ENCODE results near the gene CACNA2D3. TPM values are rescaled to one million over a fixed set of nuclear protein-coding genes. Genes with fewer than 3 reads are reported as not detected.

The CACNA2D3 gene
- total RNA-seq, 1 donor from 2014 or later, result 7.3 TPM

DNA sequence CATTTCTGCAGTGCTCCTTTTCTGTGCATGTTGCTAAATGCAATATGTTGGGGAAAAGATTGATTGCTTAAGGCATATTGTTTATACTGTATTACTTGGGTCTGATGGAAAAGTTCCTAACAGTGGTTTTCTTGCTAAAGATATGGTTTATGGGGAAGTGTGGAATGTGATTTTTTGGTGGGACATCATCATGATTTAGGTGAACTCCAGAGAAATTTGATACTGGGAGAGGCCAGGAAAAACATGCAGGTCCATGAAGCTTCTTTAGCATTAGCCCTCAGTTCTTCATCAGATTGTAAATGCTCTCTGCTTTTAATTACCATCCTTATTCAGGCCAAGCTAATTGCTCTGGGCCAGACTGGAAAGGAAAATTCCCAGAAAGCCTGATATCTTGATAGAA is 658.0 kb downstream of the CACNA2D3 start:
- TF ChIP-seq, protein P1, sequence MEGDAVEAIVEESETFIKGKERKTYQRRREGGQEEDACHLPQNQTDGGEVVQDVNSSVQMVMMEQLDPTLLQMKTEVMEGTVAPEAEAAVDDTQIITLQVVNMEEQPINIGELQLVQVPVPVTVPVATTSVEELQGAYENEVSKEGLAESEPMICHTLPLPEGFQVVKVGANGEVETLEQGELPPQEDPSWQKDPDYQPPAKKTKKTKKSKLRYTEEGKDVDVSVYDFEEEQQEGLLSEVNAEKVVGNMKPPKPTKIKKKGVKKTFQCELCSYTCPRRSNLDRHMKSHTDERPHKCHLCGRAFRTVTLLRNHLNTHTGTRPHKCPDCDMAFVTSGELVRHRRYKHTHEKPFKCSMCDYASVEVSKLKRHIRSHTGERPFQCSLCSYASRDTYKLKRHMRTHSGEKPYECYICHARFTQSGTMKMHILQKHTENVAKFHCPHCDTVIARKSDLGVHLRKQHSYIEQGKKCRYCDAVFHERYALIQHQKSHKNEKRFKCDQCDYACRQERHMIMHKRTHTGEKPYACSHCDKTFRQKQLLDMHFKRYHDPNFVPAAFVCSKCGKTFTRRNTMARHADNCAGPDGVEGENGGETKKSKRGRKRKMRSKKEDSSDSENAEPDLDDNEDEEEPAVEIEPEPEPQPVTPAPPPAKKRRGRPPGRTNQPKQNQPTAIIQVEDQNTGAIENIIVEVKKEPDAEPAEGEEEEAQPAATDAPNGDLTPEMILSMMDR (IDR thresholded peaks at IDR 0.05), result no peak
- Histone ChIP-seq H3K4me3 (no peak overlapping the region), H3K4me1 (no peaks in the 10 kb centered on the region), H3K9me3 (no peaks in the 10 kb centered on the region), H3K36me3 (no peaks in the 10 kb centered on the region), H3K27ac (no peak overlapping the region), H3K27me3 (no peaks in the 10 kb centered on the region)
- intact Hi-C loops (cut with DNase I), result no loop called here
- no peak for ATAC-seq
- no peak for DNase-seq

DNA sequence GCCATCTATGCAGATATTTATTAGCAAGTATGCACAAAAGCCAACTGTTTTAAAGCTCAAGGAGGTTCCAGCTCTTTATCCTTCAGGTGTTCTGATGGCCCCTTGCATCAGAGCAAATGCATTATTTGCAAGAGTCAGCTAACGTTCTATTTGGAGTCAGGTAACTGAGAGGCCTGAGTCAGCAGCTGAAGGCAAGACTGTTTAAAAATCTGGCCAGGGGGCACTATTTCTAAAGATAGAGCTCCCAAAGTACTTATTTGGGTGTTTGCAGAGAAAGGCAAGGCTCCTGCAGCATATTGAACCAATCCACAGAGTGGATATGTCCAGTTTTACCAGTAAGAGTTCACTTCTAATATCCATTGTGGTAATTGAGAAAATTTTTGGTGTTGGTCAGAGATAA is 659.4 kb downstream of the CACNA2D3 start:
- H3K27ac ChIP-seq, result no peak overlapping the region
- ATAC-seq (no peak), DNase-seq (no peak)
- intact Hi-C loops (cut with DNase I), result no loop called here
- H3K36me3 ChIP-seq, result no peaks in the 10 kb centered on the region
- no peak overlapping the region for H3K4me3 ChIP-seq
- H3K27me3 ChIP-seq, result no peaks in the 10 kb centered on the region
- TF ChIP-seq, protein P1 (IDR thresholded peaks at IDR 0.05), result no peak
- no peaks in the 10 kb centered on the region for H3K4me1 ChIP-seq
- no peaks in the 10 kb centered on the region for H3K9me3 ChIP-seq

DNA sequence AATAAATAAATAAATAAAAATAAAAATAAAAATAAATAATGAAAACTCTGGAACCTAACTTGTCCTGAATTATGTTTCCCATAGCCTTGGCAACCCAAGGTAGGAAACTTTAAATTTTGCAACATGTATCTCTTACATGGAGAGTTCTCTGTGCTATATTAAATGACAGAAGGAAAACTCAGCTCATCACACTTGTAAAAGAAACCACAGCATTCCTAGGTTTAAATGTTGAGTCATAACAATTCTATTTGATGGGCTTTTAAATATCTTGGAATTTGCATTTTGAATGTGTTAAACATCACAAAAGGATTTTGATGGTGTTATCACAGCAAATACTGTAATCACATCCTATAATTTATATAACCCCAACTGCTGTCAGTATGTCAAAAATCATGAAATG is 661.3 kb downstream of the CACNA2D3 start:
- no peaks in the 10 kb centered on the region for H3K4me1 ChIP-seq
- TF ChIP-seq, protein P1 (IDR thresholded peaks at IDR 0.05), result no peak
- H3K36me3 ChIP-seq, result no peaks in the 10 kb centered on the region
- no peak overlapping the region for H3K27ac ChIP-seq
- H3K4me3 ChIP-seq, result no peak overlapping the region
- no peaks in the 10 kb centered on the region for H3K9me3 ChIP-seq
- DNase-seq, result no peak
- intact Hi-C loops (cut with DNase I), result no loop called here
- no peak for ATAC-seq
- H3K27me3 ChIP-seq, result no peaks in the 10 kb centered on the region

DNA sequence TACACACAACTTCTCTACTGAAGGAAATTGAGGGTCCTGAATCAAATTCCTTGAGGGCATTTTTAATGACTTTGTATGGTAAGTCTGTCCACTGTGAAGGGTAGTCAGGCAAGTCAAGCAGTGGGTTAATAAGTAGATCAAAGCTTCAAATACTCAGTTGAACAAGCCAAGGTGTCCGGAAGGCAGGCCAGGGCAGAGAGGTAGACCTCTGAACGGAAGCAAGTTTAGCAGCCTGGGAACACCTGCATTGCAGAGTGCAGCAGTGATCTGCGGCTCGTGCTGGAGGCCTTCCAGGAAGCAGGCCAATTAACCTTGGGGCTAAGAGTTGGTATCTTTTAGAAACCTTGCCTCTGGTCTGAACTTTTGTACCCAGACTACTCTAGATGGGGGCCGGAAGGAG is 661.7 kb downstream of the CACNA2D3 start:
- Histone ChIP-seq H3K36me3 (no peaks in the 10 kb centered on the region), H3K27ac (no peak overlapping the region), H3K4me1 (no peaks in the 10 kb centered on the region), H3K27me3 (no peaks in the 10 kb centered on the region), H3K4me3 (no peak overlapping the region), H3K9me3 (no peaks in the 10 kb centered on the region)
- intact Hi-C loops (cut with DNase I), result no loop called here
- TF ChIP-seq, protein P1 (IDR thresholded peaks at IDR 0.05), result no peak
- DNase-seq (no peak), ATAC-seq (no peak)

DNA sequence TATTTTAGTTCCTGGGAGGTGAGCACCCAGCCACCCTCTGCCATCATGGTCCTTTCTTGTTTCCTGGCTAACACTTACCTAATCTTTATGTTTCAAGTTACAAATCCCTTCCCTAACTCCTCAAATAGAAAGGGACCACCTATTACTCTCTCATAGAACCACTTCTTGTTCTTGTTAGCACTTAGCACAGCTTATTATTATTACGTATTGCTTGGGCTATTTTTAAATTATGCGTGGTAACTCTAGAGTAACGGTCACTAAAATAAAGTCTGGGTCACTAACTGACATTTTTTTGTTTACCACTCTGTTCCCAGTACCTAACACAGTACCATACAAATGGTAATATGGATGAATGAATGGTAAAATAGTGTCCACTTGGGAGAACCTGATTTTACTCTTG is 663.6 kb downstream of the CACNA2D3 start:
- Histone ChIP-seq H3K27ac (no peak overlapping the region), H3K4me3 (no peak overlapping the region), H3K4me1 (no peaks in the 10 kb centered on the region), H3K9me3 (no peaks in the 10 kb centered on the region), H3K36me3 (no peaks in the 10 kb centered on the region), H3K27me3 (no peaks in the 10 kb centered on the region)
- intact Hi-C loops (cut with DNase I), result no loop called here
- TF ChIP-seq, protein P1 (IDR thresholded peaks at IDR 0.05), result no peak
- DNase-seq (no peak), ATAC-seq (no peak)

DNA sequence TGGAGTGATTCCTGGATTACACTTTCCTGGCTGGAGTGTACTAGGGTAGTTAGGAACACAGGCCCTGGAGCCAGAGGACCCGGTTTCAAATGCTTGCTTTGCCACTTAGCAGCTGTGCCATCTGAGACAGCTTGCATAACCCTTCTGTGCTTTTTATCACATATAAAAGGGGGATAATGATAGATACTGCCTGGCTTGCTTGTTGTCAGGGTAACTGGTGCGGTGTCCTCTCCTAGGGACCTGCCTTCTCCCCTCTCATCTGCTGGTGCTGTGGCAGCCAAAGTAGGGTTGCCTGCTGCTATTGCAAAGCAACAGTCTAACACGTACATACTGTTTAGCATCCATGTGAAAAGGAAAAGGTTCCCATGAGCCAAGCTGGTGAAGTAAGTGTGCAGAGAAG is 667.7 kb downstream of the CACNA2D3 start:
- Histone ChIP-seq H3K36me3 (no peaks in the 10 kb centered on the region), H3K27ac (no peak overlapping the region), H3K4me1 (no peaks in the 10 kb centered on the region), H3K9me3 (no peaks in the 10 kb centered on the region), H3K27me3 (no peaks in the 10 kb centered on the region), H3K4me3 (no peak overlapping the region)
- TF ChIP-seq, protein P1 (IDR thresholded peaks at IDR 0.05), result no peak
- no peak for ATAC-seq
- DNase-seq, result no peak
- intact Hi-C loops (cut with DNase I), result no loop called here

Data from upper lobe of right lung (tissue), 1 donor.